GM23248 (cell line): ENCODE measurements around the gene VWF. TPM values are rescaled to one million over a fixed set of nuclear protein-coding genes. Genes with fewer than 3 reads are reported as not detected.

Experiments
- DNase-seq: peaks from one replicate; pipeline ENCODE4 v3.0.0-alpha.2; 2015
- H2AFZ ChIP-seq: fragments of 200-600 bp; sonication (generic); 2 replicates; pipeline ENCODE4 v1.6.1; 2016; ENCODE audit warnings: antibody characterized with exemption
- H3F3A ChIP-seq: fragments of 200-600 bp; sonication (generic); 2 replicates; pipeline ENCODE4 v1.6.1; 2016; ENCODE audit warnings: mild to moderate bottlenecking, antibody characterized with exemption, mixed run types; ENCODE audit not compliant: insufficient read depth
- H3K27ac ChIP-seq: fragments of 200-600 bp; sonication (generic); 2 replicates; pipeline ENCODE4 v1.5.1; 2016; ENCODE audit warnings: mild to moderate bottlenecking
- H3K27me3 ChIP-seq: fragments of 200-600 bp; sonication (generic); replicated peaks from 2 replicates; pipeline ENCODE4 v1.6.1; 2016; ENCODE audit warnings: mild to moderate bottlenecking; ENCODE audit not compliant: insufficient read depth
- H3K36me3 ChIP-seq: fragments of 200-600 bp; sonication (generic); 2 replicates; pipeline ENCODE4 v1.6.1; 2016; ENCODE audit warnings: low read depth, mild to moderate bottlenecking
- H3K4me1 ChIP-seq: fragments of 200-600 bp; sonication (generic); 2 replicates; pipeline ENCODE4 v1.6.1; 2016; ENCODE audit warnings: mild to moderate bottlenecking; ENCODE audit not compliant: insufficient read depth
- H3K4me2 ChIP-seq: fragments of 200-600 bp; sonication (generic); one replicate; pipeline ENCODE4 v1.6.1; 2016; ENCODE audit warnings: mild to moderate bottlenecking; ENCODE audit not compliant: unreplicated experiment
- H3K4me3 ChIP-seq: fragments of 200-600 bp; sonication (generic); 2 replicates; pipeline ENCODE4 v1.5.1; 2016; ENCODE audit warnings: mild to moderate bottlenecking
- H3K79me2 ChIP-seq: fragments of 200-600 bp; sonication (generic); 2 replicates; pipeline ENCODE4 v1.6.1; 2016; ENCODE audit warnings: mild to moderate bottlenecking; ENCODE audit not compliant: insufficient read depth
- H3K9ac ChIP-seq: fragments of 200-600 bp; sonication (generic); 2 replicates; pipeline ENCODE4 v1.6.1; 2016; ENCODE audit warnings: mild to moderate bottlenecking
- H3K9me2 ChIP-seq: fragments of 200-600 bp; sonication (generic); 2 replicates; pipeline ENCODE4 v1.6.1; 2016; ENCODE audit warnings: mixed run types, mild to moderate bottlenecking, moderate library complexity; ENCODE audit not compliant: insufficient read depth
- H3K9me3 ChIP-seq: fragments of 200-600 bp; sonication (generic); one replicate; pipeline ENCODE4 v1.6.1; 2017; ENCODE audit warnings: low read depth
- H4K20me1 ChIP-seq: fragments of 200-600 bp; sonication (generic); 2 replicates; pipeline ENCODE4 v1.6.0; 2016; ENCODE audit not compliant: insufficient read depth
- EZH2 ChIP-seq: fragments of 200-600 bp; sonication (generic); IDR thresholded peaks from 2 replicates; pipeline ENCODE4 v1.6.1; 2018; ENCODE audit warnings: antibody characterized with exemption, mild to moderate bottlenecking; ENCODE audit not compliant: insufficient read depth, poor library complexity, severe bottlenecking
- EZH2phosphoT487 ChIP-seq: fragments of 200-600 bp; sonication (generic); IDR thresholded peaks from 2 replicates; pipeline ENCODE4 v1.6.1; 2018; ENCODE audit warnings: antibody characterized with exemption, moderate library complexity, mild to moderate bottlenecking, low read depth; ENCODE audit not compliant: insufficient read depth
- WGBS, 2 experiments: methylation state at CpG; one replicate each; pipeline ENCODE4 v1.1.6; 2015 to 2017; ENCODE audit warnings: low lambda C conversion rate in 2 of 2, low coverage in 1 of 2; ENCODE audit errors: missing lambda C conversion rate in 2 of 2; 5-methylcytosine and 5-hydroxymethylcytosine counted together
- in situ Hi-C: fragments of 300-500 bp; cut with MboI; formaldehyde crosslinking; loops from 2 replicates; pipeline ENCODE4 v1.15.0; 2020
- polyA plus RNA-seq: library from polyadenylated mRNA; unstranded; fragments of >200 nt; fragmentation: Nextera tagmentation; extraction: Ambion mirVana; gene quantifications from 2 replicates; pipeline ENCODE4 v1.2.1, GENCODE V29; 2016
- total RNA-seq: library from RNA; depleted of rRNA; stranded (reverse); fragments of >200 nt; shearing (Covaris generic); gene quantifications from 2 replicates; pipeline ENCODE4 v1.2.3, GENCODE V29; 2014

VWF gene
- total and polyA plus RNA-seq, 2 experiments from 2014 or later: 0.14 TPM; not detected in 1

GRCh38 chr12:5907807-5908206 is 216.7 kb downstream of the VWF start:
- TF ChIP-seq EZH2phosphoT487 (no peak), EZH2 (no peak)
- no peak for DNase-seq
- Histone ChIP-seq H3K9ac (no peak overlapping the region), H3K9me2 (no peaks in the 10 kb centered on the region), H2AFZ (no peak overlapping the region), H3K9me3 (no peaks in the 10 kb centered on the region), H3K4me1 (no peaks in the 10 kb centered on the region), H3F3A (no peaks in the 10 kb centered on the region), H3K27ac (no peak overlapping the region), H3K36me3 (no peaks in the 10 kb centered on the region), H3K4me3 (no peak overlapping the region), H3K27me3 (0 out of 2 replicates have a peak, but pooled peaks cover 7% of the 10 kb centered on the region), H3K4me2 (no peak overlapping the region), H3K79me2 (no peaks in the 10 kb centered on the region), H4K20me1 (no peaks in the 10 kb centered on the region)
- 52 to 58% methylated on average over 10 of the region's 10 CpGs for WGBS, 2 experiments
- in situ Hi-C loops: no loop called here

- Histone ChIP-seq H3K9me3 (no peaks in the 10 kb centered on the region), H3K79me2 (no peaks in the 10 kb centered on the region), H3F3A (no peaks in the 10 kb centered on the region), H3K4me1 (no peaks in the 10 kb centered on the region), H3K27me3 (0 out of 2 replicates have a peak, but pooled peaks cover 7% of the 10 kb centered on the region), H2AFZ (no peak overlapping the region), H4K20me1 (no peaks in the 10 kb centered on the region), H3K9me2 (no peaks in the 10 kb centered on the region), H3K36me3 (no peaks in the 10 kb centered on the region), H3K9ac (no peak overlapping the region), H3K4me3 (no peak overlapping the region), H3K4me2 (no peak overlapping the region), H3K27ac (no peak overlapping the region)
- in situ Hi-C loops: no loop called here
- 67 to 69% methylated on average over 4 of the region's 4 CpGs for WGBS, 2 experiments
- no peak for DNase-seq
- TF ChIP-seq EZH2 (no peak), EZH2phosphoT487 (no peak)
Measured at GRCh38 chr12:5905757-5906156, 218.7 kb downstream of the VWF start.

GRCh38 chr12:5904969-5905368 is 219.5 kb downstream of the VWF start:
- in situ Hi-C loops: no loop called here
- Histone ChIP-seq H3K4me1 (no peaks in the 10 kb centered on the region), H3K27me3 (0 out of 2 replicates have a peak, but pooled peaks cover under 1% of the 10 kb centered on the region), H3K36me3 (no peaks in the 10 kb centered on the region), H2AFZ (no peak overlapping the region), H3K9me3 (no peaks in the 10 kb centered on the region), H3K4me3 (no peak overlapping the region), H3K79me2 (no peaks in the 10 kb centered on the region), H4K20me1 (no peaks in the 10 kb centered on the region), H3K27ac (no peak overlapping the region), H3K4me2 (no peak overlapping the region), H3K9ac (no peak overlapping the region), H3F3A (no peaks in the 10 kb centered on the region), H3K9me2 (no peaks in the 10 kb centered on the region)
- 52 to 56% methylated on average over 6 of the region's 6 CpGs for WGBS, 2 experiments
- no peak for TF ChIP-seq EZH2
- TF ChIP-seq EZH2phosphoT487: no peak
- DNase-seq: no peak

GRCh38 chr12:5904441-5904840 is 220.0 kb downstream of the VWF start:
- no peak overlapping the region for H3K9ac ChIP-seq
- no peak overlapping the region for H3K4me3 ChIP-seq
- H2AFZ ChIP-seq: no peak overlapping the region
- H3K27ac ChIP-seq: no peak overlapping the region
- no peak overlapping the region for H3K4me2 ChIP-seq
- H4K20me1 ChIP-seq: no peaks in the 10 kb centered on the region
- no peak for TF ChIP-seq EZH2
- TF ChIP-seq EZH2phosphoT487: no peak
- H3F3A ChIP-seq: no peaks in the 10 kb centered on the region
- no peaks in the 10 kb centered on the region for H3K9me2 ChIP-seq
- no peak for DNase-seq
- in situ Hi-C loops: no loop called here
- 43 to 50% methylated on average over 11 of the region's 11 CpGs for WGBS, 2 experiments
- no peaks in the 10 kb centered on the region for H3K4me1 ChIP-seq
- H3K36me3 ChIP-seq: no peaks in the 10 kb centered on the region
- no peaks in the 10 kb centered on the region for H3K79me2 ChIP-seq
- H3K27me3 ChIP-seq: no peaks in the 10 kb centered on the region; the same call in 1 of the 2 replicates
- H3K9me3 ChIP-seq: no peaks in the 10 kb centered on the region

GRCh38 chr12:5902736-5903135 is 221.7 kb downstream of the VWF start:
- Histone ChIP-seq H3K9ac (no peak overlapping the region), H3K36me3 (no peaks in the 10 kb centered on the region), H3K4me3 (no peak overlapping the region), H3K4me2 (no peak overlapping the region), H3K4me1 (no peaks in the 10 kb centered on the region), H2AFZ (no peak overlapping the region), H3F3A (no peaks in the 10 kb centered on the region), H4K20me1 (no peaks in the 10 kb centered on the region), H3K27me3 (no peaks in the 10 kb centered on the region; the same call in 1 of the 2 replicates), H3K9me3 (no peaks in the 10 kb centered on the region), H3K27ac (no peak overlapping the region), H3K9me2 (no peaks in the 10 kb centered on the region), H3K79me2 (no peaks in the 10 kb centered on the region)
- 98 to 100% methylated on average over 2 of the region's 2 CpGs for WGBS, 2 experiments
- in situ Hi-C loops: no loop called here
- no peak for DNase-seq
- TF ChIP-seq EZH2 (no peak), EZH2phosphoT487 (no peak)
